SK-N-SH (cell line): ENCODE results near the gene ANAPC2. TPM values are rescaled to one million over a fixed set of nuclear protein-coding genes. Genes with fewer than 3 reads are reported as not detected.
A peak's percentile ranks its signal among the peaks of the same experiment; 100 is the strongest.

Experiments
- CTCF ChIA-PET: fragments of 300-600, 350-600 bp; formaldehyde crosslinking; extraction: SDS; loops from one replicate; lab custom pipeline; 2021; lab: Yijun Ruan, JAX
- POLR2A ChIA-PET: fragments of 350-600 bp; sonication (Branson Sonifier 250); formaldehyde crosslinking; extraction: SDS; loops from one replicate; lab custom pipeline; 2020; ENCODE audit warnings: antibody characterized with exemption, inconsistent platforms; lab: Yijun Ruan, JAX
- DNase-seq: peaks from one replicate; pipeline ENCODE4 v3.0.0; 2012
- H2AFZ ChIP-seq: fragments of 200-600 bp; sonication (generic); 2 replicates; pipeline ENCODE4 v1.8.1; 2016; ENCODE audit warnings: antibody characterized with exemption, mild to moderate bottlenecking, low read depth
- H3F3A ChIP-seq: fragments of 200-600 bp; sonication (generic); replicated peaks from 2 replicates; pipeline ENCODE3; 2016; ENCODE audit warnings: antibody characterized with exemption, mild to moderate bottlenecking; ENCODE audit not compliant: insufficient read depth
- H3K27ac ChIP-seq, 2 experiments: fragments of 200-500 bp in 1 of 2; fragments of 200-600 bp in 1 of 2; sonication (Bioruptor generic) in 1 of 2; sonication (generic), shearing (Covaris generic) in 1 of 2; 2 replicates each; pipeline versions ENCODE4 v1.5.1 to v1.6.1; 2014 to 2016; ENCODE audit warnings: low read depth in 2 of 2, inconsistent platforms in 1 of 2, low read length in 1 of 2, mild to moderate bottlenecking in 1 of 2, mixed read lengths in 1 of 2
- H3K27me3 ChIP-seq: fragments of 200-600 bp; sonication (generic), shearing (Covaris generic); 2 replicates; pipeline ENCODE4 v1.6.1; 2016; ENCODE audit warnings: mixed run types; ENCODE audit not compliant: insufficient read depth
- H3K36me3 ChIP-seq, 2 experiments: fragments of 200-500 bp in 1 of 2; fragments of 200-600 bp in 1 of 2; sonication (Bioruptor generic) in 1 of 2; sonication (generic) in 1 of 2; replicated peaks in 1 of 2; 2 replicates each; pipeline versions ENCODE3 to v1.5.1; 2014 to 2016; ENCODE audit warnings: low read length in 1 of 2, mild to moderate bottlenecking in 1 of 2; ENCODE audit not compliant: insufficient read depth in 2 of 2, control insufficient read depth in 1 of 2
- H3K4me1 ChIP-seq, 2 experiments: fragments of 200-500 bp in 1 of 2; fragments of 200-600 bp in 1 of 2; sonication (Bioruptor generic) in 1 of 2; sonication (generic), shearing (Covaris generic) in 1 of 2; 2 replicates each; pipeline versions ENCODE4 v1.5.1 to v1.6.1; 2014 to 2016; ENCODE audit warnings: low read depth in 1 of 2, low read length in 1 of 2, mixed run types in 1 of 2; ENCODE audit not compliant: insufficient read depth in 2 of 2, control insufficient read depth in 1 of 2
- H3K4me2 ChIP-seq: fragments of 200-600 bp; sonication (generic), shearing (Covaris generic); 2 replicates; pipeline ENCODE4 v1.6.1; 2017; ENCODE audit warnings: mixed run types
- H3K4me3 ChIP-seq, 2 experiments: fragments of 200-500 bp in 1 of 2; fragments of 200-600 bp in 1 of 2; sonication (Bioruptor generic) in 1 of 2; sonication (generic), shearing (Covaris generic) in 1 of 2; 2 replicates each; pipeline versions ENCODE4 v1.5.1 to v1.8.1; 2014 to 2016; ENCODE audit warnings: low read depth in 2 of 2, inconsistent platforms in 1 of 2, low read length in 1 of 2, mild to moderate bottlenecking in 1 of 2, mixed read lengths in 1 of 2, moderate library complexity in 1 of 2
- H3K79me2 ChIP-seq: fragments of 200-600 bp; sonication (generic); 2 replicates; pipeline ENCODE4 v1.8.1; 2017; ENCODE audit warnings: mild to moderate bottlenecking; ENCODE audit not compliant: insufficient read depth
- H3K9ac ChIP-seq: fragments of 200-600 bp; sonication (generic); 2 replicates; pipeline ENCODE4 v1.6.1; 2017; ENCODE audit warnings: mixed run types
- H3K9me2 ChIP-seq: fragments of 200-600 bp; sonication (generic); 2 replicates; pipeline ENCODE4 v1.6.1; 2017; ENCODE audit warnings: mixed run types
- H3K9me3 ChIP-seq: fragments of 200-600 bp; sonication (generic); 2 replicates; pipeline ENCODE4 v1.6.1; 2017; ENCODE audit warnings: mixed run types, mild to moderate bottlenecking, moderate library complexity
- H4K20me1 ChIP-seq: fragments of 200-600 bp; sonication (generic); 2 replicates; pipeline ENCODE4 v1.6.1; 2017; ENCODE audit warnings: mild to moderate bottlenecking, mixed run types; ENCODE audit not compliant: insufficient read depth
- EZH2phosphoT487 ChIP-seq: fragments of 200-600 bp; sonication (generic); IDR thresholded peaks from 2 replicates; pipeline ENCODE4 v1.6.1; 2017; ENCODE audit warnings: low read depth, mixed run types, mild to moderate bottlenecking, antibody characterized with exemption, moderate library complexity, borderline replicate concordance
- FOSL2 ChIP-seq: IDR thresholded peaks from 2 replicates; pipeline ENCODE4 v1.4.0; 2012; ENCODE audit warnings: low read depth, mild to moderate bottlenecking, moderate library complexity, borderline replicate concordance
- GABPA ChIP-seq: IDR thresholded peaks from 2 replicates; pipeline ENCODE4 v1.4.0; 2012; ENCODE audit warnings: low read depth, mild to moderate bottlenecking
- JUND ChIP-seq: IDR thresholded peaks from 2 replicates; pipeline ENCODE4 v1.4.0; 2012
- MXI1 ChIP-seq: IDR thresholded peaks from 2 replicates; pipeline ENCODE4 v1.6.1; 2012; ENCODE audit warnings: mild to moderate bottlenecking, low read depth, low read length, improper control_type of control experiment
- NFIC ChIP-seq: IDR thresholded peaks from 2 replicates; pipeline ENCODE4 v1.4.0; 2012; ENCODE audit warnings: borderline replicate concordance
- NRF1 ChIP-seq: IDR thresholded peaks from 2 replicates; pipeline ENCODE4 v1.6.1; 2012; ENCODE audit warnings: low read depth, mild to moderate bottlenecking, low read length
- PBX3 ChIP-seq: IDR thresholded peaks from 2 replicates; pipeline ENCODE4; 2012
- RCOR1 ChIP-seq: fragments of 150-350 bp; IDR thresholded peaks from 2 replicates; pipeline ENCODE4 v1.6.1; 2017; ENCODE audit warnings: antibody characterized with exemption, low read length
- SIN3A ChIP-seq: IDR thresholded peaks from 2 replicates; pipeline ENCODE4 v1.6.1; 2012; ENCODE audit warnings: low read depth, mild to moderate bottlenecking, low read length, moderate library complexity, borderline replicate concordance
- SMC3 ChIP-seq: IDR thresholded peaks from 2 replicates; pipeline ENCODE4 v1.6.1; 2012; ENCODE audit warnings: low read depth, low read length, improper control_type of control experiment
- TAF1 ChIP-seq: IDR thresholded peaks from 2 replicates; pipeline ENCODE4 v1.6.1; 2012; ENCODE audit warnings: low read depth, mild to moderate bottlenecking, low read length, moderate library complexity, borderline replicate concordance
- TCF12 ChIP-seq: IDR thresholded peaks from 2 replicates; pipeline ENCODE4 v1.4.0; 2012
- USF2 ChIP-seq: fragments of 150-350 bp; IDR thresholded peaks from 2 replicates; pipeline ENCODE4 v1.6.1; 2017; ENCODE audit warnings: antibody characterized with exemption, low read length, low read depth, borderline replicate concordance
- ZBTB33 ChIP-seq: IDR thresholded peaks from 2 replicates; pipeline ENCODE4 v1.4.0; 2012; ENCODE audit warnings: low read depth, borderline replicate concordance
- WGBS: methylation state at CpG from one replicate; pipeline ENCODE4 v1.1.6; 2017; ENCODE audit warnings: low lambda C conversion rate; 5-methylcytosine and 5-hydroxymethylcytosine counted together
- polyA plus RNA-seq, 3 experiments: library from polyadenylated mRNA; depleted of rRNA; stranded (reverse); fragments of >200 nt; gene quantifications; 2 replicates each; pipeline ENCODE4 v1.2.3, GENCODE V29; 2012

Gene ANAPC2
- polyA plus RNA-seq, 1 of the 3 experiments (the other 2 are of a cell fraction), result 35.1 TPM

GRCh38 chr9:137221506-137222111 is 33.2 kb upstream of the ANAPC2 start:
- peak; percentile 63 for DNase-seq
- peak overlapping the region in 1 of 2 experiments; percentile 76; a peak in 2 of 4 replicates for H3K27ac ChIP-seq
- no peaks in the 10 kb centered on the region for H3K27me3 ChIP-seq
- peak overlapping the region; percentile 73; the same call in 1 of the 2 replicates for H3K4me2 ChIP-seq
- H3K79me2 ChIP-seq, result no peaks in the 10 kb centered on the region
- TF ChIP-seq NRF1, result no peak
- TF ChIP-seq GABPA, result no peak
- no peak for TF ChIP-seq NFIC
- TF ChIP-seq TAF1, result no peak
- TF ChIP-seq SIN3A, result no peak
- no peak for TF ChIP-seq PBX3
- no peak for TF ChIP-seq EZH2phosphoT487
- TF ChIP-seq RCOR1, result no peak
- TF ChIP-seq MXI1, result no peak
- TF ChIP-seq ZBTB33, result no peak
- no peak for TF ChIP-seq JUND
- TF ChIP-seq TCF12, result no peak
- no peak for TF ChIP-seq SMC3
- TF ChIP-seq FOSL2, result no peak
- no peak for TF ChIP-seq USF2
- ChIA-PET POLR2A (interaction anchor here (1.8 to 2.9 kb wide), 2 partner anchors 33 to 92 kb away, joined by 6 to 12 read pairs; partner anchors contain the start of genes ANAPC2 and SSNA1), CTCF (interaction anchor here (1.4 to 7.7 kb wide), 6 partner anchors 15 to 175 kb away, joined by 3 to 95 read pairs (median 4); partner anchors contain the start of genes NELFB and NPDC1)
- H2AFZ ChIP-seq, result no peak overlapping the region
- WGBS, result 49% methylated on average over 6 of the region's 61 CpGs
- peaks cover 5 to 25% of the 10 kb centered on the region in 2 experiments; a peak in 1 of 4 replicates for H3K4me1 ChIP-seq
- H3F3A ChIP-seq, result peaks cover 9% of the 10 kb centered on the region
- no peaks in the 10 kb centered on the region for H3K9me3 ChIP-seq
- peak overlapping the region; percentile 47 to 56; a peak in 3 of 4 replicates for H3K4me3 ChIP-seq
- H4K20me1 ChIP-seq, result no peaks in the 10 kb centered on the region
- no peaks in the 10 kb centered on the region for H3K9me2 ChIP-seq
- H3K36me3 ChIP-seq, result no peaks in the 10 kb centered on the region
- no peak overlapping the region for H3K9ac ChIP-seq
